Stimulated activated CD4-positive, alpha-beta T cell treated with anti-CD3 and anti-CD28 coated beads, Interleukin-4, amount 100 ng/mL, for 24 hours (primary cell): ENCODE measurements around the gene GPR157.

Source experiments
- DNase-seq: peaks from one replicate; pipeline ENCODE4 v3.0.0-alpha.2; 2020

Gene GPR157

GRCh38 chr1:9086045-9086444 lies 42.9 kb downstream of the GPR157 start:
- DNase-seq = no peak

DNA sequence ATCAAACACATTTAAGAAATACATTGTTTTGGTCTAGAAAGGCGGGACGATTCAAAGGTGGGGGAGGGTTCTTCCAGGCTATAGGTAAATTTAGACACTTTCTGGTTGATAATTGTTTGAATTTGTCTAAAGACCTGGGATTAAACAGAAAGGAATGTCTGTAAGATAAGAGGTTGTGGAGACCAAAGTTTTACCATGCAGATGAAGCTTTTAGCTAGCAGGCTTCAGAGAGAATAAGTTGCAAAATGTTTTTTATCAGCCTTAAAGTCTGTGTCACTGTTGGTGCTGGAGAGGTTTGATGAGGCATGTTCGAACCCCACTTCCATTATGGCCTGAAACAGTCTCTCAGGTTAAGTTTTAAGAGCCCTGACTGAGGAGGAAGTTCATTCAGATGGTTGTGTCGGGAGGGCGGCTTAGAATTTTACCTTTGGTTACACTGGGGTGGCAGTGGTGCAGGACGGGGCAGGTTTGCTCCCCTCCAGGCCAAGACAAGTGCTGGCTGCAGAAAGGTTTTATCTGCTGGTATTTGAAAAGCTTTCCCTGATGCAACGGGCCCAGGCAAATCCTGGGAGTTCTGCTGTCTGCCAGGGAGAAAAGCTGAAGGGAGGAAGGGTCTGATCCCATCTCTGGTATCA lies 43.5 kb downstream of the GPR157 start:
- no peak for DNase-seq

DNA sequence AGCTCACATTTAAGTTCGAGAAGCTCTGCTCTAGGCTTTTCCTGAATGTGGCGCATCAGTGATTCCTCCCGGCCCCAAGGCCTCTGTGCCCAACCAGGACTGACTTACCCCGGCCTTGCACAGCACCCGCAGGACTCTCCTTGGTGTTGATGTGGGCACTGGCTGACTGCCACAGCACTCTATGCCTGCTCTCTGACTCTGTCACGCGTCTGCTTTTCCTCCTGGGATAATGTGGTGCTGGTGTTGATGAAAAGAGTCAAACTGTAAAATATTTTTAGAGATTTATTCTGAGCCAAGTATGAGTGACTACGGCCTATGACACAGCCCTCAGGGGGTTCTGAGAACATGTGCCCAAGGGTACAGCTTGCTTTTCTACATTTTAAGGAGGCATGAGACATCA lies 44.0 kb downstream of the GPR157 start:
- no peak for DNase-seq

- no peak for DNase-seq
Observed at GRCh38 chr1:9081473-9081872, 47.4 kb downstream of the GPR157 start.

DNA sequence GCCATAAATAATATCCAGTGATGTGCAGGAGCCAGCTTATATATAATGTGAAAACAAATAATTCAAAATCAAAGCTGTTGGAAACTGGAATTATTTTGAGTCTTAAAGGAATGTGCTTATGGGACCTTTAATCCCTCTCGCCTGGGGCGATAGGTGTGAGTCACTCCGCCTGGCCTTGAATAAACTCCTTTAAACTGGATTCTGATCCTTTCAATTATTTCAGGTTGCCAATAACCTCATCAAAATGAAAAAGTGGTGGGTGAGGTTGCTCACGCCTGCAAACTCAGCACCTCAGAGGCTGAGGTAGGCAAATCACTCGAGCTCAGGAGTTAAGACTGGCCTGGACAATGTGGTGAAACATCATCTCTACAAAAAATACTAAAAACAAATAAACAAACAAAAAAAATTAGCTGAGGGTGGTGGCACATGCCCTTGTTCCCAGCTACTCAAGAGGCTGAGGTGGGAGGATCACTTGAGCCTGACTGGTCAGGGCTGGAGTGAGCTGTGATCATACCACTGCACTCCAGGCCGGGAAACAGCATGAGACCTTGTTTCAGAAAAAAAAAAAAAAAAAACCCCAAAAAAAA lies 48.1 kb downstream of the GPR157 start:
- no peak for DNase-seq

GRCh38 chr1:9079988-9080704 lies 48.8 kb downstream of the GPR157 start:
- DNase-seq = no peak

- DNase-seq = no peak
Observed at GRCh38 chr1:9078752-9079500, 50.0 kb downstream of the GPR157 start.

GRCh38 chr1:9078015-9078751 lies 50.7 kb downstream of the GPR157 start:
- no peak for DNase-seq

- DNase-seq = no peak
Observed at GRCh38 chr1:9075022-9075421, 53.9 kb downstream of the GPR157 start.

- no peak for DNase-seq
Observed at GRCh38 chr1:9073143-9073542, 55.8 kb downstream of the GPR157 start.

- no peak for DNase-seq
Observed at GRCh38 chr1:9071554-9072235, 57.2 kb downstream of the GPR157 start.

- DNase-seq = no peak
Observed at GRCh38 chr1:9070486-9070885, 58.4 kb downstream of the GPR157 start.

DNA sequence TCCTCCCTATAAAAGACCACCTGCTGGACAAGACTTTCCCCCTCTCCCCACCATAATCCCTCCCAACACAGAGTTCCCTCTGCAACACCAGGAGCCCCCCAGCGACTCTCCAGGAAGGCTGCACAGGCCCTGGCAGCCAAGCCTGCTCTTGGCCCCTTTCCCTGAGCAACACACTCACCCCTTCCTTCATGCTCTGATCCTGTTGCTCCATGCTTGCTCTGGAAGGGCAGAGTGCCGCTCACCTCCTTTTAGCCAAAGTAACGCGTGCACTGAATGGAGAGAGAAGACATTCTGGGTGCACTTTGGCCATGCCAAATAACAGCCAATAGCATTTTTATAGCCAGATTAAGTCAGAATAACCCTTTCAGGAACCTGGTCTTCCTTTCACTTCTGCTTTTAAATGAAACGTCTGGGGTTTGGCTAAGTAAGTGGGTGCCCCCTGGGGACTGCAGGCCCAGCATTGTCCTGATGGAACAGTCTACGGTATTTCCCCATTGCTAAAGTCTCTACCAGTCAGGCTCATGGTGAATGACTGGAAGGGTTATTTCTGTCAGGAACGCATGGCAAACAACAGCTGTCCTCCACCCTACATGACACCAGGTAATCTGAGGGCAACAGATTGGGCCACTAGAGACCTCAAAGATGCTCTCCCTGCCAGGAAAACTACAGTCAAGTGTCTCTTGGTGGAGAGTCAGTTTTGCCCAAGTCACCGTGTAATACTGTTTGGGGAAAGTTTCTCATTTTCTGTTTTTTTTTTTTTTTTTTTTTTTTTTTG lies 59.4 kb downstream of the GPR157 start, which contains the start of gene SLC2A5:
SLC2A5 (minus strand) TSS at position 310 of the 775 bp plus-strand sequence; CDS start at position 211, 99 bp downstream.
- no peak for DNase-seq

DNA sequence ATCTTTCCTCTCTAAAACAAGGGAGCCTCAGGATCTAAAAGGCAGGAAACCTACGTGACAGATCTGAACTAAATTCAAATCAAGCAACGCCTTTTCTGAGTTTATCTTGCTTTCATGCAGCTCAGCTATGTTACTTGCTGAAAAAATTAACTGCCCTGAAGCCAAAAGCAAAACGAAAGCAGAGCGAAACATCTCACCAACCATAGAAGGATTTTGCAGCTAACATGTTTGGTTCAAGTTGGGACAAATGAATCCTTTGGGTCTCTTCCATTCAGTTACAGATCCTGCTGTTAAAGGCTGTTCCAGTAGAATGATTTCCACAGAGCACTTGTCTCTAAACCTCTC lies 59.9 kb downstream of the GPR157 start:
- no peak for DNase-seq

- no peak for DNase-seq
Observed at GRCh38 chr1:9066945-9067807, 61.7 kb downstream of the GPR157 start.

GRCh38 chr1:9065213-9065751 lies 63.6 kb downstream of the GPR157 start:
- no peak for DNase-seq

DNA sequence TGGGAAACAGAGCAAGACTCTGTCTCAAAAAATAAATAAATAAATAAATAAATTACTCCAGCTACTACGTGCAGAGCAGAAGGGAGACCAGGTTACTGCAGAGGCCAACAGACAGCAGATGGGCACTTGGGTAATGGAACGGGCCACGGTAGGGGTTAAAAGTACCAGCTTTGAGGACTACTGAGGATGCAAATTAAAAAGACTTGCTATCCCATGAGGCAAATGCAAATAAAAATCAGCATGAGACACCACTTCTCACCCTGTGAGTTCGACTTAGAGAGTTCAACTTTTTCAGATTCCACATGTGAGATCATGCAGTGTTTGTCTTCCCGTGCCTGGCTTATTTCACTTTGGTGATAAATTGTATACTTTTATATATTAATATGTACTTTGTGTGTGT lies 66.1 kb downstream of the GPR157 start:
- DNase-seq = no peak

DNA sequence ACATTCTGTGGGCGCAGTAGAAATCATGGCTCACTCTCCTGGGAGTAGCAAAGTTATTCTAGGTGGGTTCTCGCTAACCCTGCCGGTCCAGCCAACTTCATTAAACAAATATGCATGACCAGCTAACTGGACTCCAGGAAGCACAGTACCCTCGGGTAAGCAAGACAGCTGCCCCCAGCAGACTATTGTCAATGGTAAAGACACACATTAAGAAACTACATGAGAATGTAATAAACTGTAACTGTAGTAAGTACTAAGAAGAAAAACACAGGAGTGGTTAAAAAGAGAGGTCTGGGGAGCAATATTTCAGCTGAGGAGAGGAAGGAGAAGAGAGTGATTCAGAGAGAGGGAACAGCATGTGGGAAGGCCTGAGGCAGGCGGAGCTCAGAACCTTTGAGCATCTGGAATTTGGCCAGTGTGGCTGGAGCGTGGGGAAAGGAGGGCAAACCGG lies 66.9 kb downstream of the GPR157 start:
- DNase-seq = no peak

DNA sequence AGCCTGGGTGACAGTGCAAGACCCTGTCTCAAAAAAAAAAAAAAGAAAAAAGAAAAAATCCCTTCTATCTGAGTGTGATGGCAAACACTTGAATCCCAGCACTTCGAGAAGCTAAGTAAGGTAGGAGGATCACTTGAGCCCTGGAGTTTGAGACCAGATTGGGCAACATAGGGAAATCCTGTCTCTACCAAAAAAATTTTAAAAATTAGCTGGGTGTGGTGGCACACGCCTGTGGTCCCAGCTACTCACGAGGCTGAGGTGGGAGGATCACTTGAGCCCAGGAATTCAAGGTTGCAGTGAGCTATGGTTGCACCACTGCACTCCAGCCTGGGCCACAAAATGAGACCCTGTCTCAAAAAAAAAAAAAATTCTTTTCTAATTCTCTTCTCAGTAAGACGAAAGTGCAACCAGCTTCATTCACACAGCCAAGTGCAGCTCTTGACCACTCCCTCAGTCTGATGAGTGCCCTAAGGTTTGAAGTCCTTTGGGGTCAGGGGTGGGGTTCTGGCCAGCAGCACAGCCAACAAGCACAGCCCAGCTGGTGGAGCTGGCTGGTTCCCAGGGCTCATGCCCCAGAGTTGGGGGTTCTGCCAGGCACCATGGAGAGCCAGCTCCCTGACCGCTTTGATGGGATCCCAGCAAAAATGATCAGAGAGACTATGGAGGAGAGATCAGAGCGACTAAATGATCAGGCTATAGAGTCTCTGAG lies 67.5 kb downstream of the GPR157 start:
- DNase-seq = no peak
